ENCODE measurements around the gene GMDS. TPM values are rescaled to one million over a fixed set of nuclear protein-coding genes. Genes with fewer than 3 reads are reported as not detected.

The GMDS gene
- total RNA-seq, 1 experiment from 2014 or later, result 27.6 TPM

DNA sequence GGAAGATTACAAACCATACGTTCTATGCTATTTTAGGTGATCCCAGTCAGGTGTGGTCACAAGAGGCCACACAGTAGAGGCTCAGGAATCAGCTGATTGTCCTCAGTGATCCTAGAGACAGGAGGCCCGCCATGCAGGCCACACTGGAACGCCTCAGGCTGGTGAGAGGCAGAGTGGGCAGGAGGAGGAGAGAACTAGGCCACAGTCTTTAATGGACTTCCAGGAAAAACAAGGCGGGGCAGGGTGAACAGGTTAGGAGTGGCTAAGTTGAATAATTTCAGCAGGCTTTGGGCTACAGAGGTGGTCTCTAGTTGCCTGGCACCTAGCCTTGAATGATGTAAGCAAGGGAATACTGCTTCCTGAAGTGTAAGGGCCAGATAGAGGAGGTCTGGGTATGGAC lies 101.2 kb downstream of the GMDS start:
- WGBS (ENCODE audit: extremely low coverage, insufficient read length, low lambda C conversion rate), result no CpG with 5 or more reads among the region's 4 CpGs
- H3K9me3 Mint-ChIP-seq, result no peaks in the 10 kb centered on the region; a peak in 1 of 5 replicates

More for the DNA sequence above, 101.2 kb downstream of the GMDS start:
- H2BK15ac ChIP-seq (ENCODE audit: low read depth, low read length), result no peak overlapping the region
- no peak overlapping the region for H3K27ac Mint-ChIP-seq
- H3K27me3 Mint-ChIP-seq (ENCODE audit: low read depth), result no peaks in the 10 kb centered on the region
- no peak overlapping the region for H2BK20ac ChIP-seq (ENCODE audit: low read depth, low read length, poor library complexity, severe bottlenecking)
- H2AK5ac ChIP-seq (ENCODE audit: insufficient read length, low read length), result no peak overlapping the region
- H2BK5ac ChIP-seq (ENCODE audit: insufficient read length, low read length), result no peak overlapping the region
- H3T11ph ChIP-seq (ENCODE audit: low read length), result no peak overlapping the region
- no peaks in the 10 kb centered on the region for H3K27me3 ChIP-seq (ENCODE audit: insufficient read depth, low read length)
- no peak overlapping the region for H3K14ac ChIP-seq (ENCODE audit: insufficient read depth, low read length)
- no peak overlapping the region for H4K91ac ChIP-seq (ENCODE audit: insufficient read length, low read depth, low read length)
- no peaks in the 10 kb centered on the region; a peak in 1 of 7 replicates for H3K36me3 Mint-ChIP-seq (ENCODE audit: insufficient read depth in 1 of 3, low read depth in 3 of 3)
- H3K4me1 Mint-ChIP-seq, result peaks cover 24 to 30% of the 10 kb centered on the region in 2 experiments
- H4K5ac ChIP-seq (ENCODE audit: insufficient read length, low read depth, low read length), result no peak overlapping the region
- H3K18ac ChIP-seq (ENCODE audit: insufficient read length, low read depth, low read length), result no peak overlapping the region
- no peak overlapping the region for H3K4me2 ChIP-seq (ENCODE audit: insufficient read depth, insufficient read length, low read length)
- no peak overlapping the region for H3K9ac ChIP-seq (ENCODE audit: extremely low read depth, insufficient read length, low read length)
- no peak for DNase-seq
- H3K4ac ChIP-seq (ENCODE audit: low read depth, low read length), result no peak overlapping the region
- H3K56ac ChIP-seq (ENCODE audit: insufficient read length, low read depth, low read length), result no peak overlapping the region
- no peak overlapping the region for H3K4me3 Mint-ChIP-seq
- TF ChIP-seq CTCF (conservative IDR thresholded peaks at IDR 0.05), result no peak
- H2AFZ ChIP-seq (ENCODE audit: low read length), result no peak overlapping the region
- H4K8ac ChIP-seq (replicated peaks; ENCODE audit: insufficient read length, low read depth, low read length), result no peak overlapping the region
- no peaks in the 10 kb centered on the region for H3K9me3 ChIP-seq (ENCODE audit: control insufficient read depth, low read depth, low read length)
- peaks cover 4% of the 10 kb centered on the region; the same call in 1 of the 2 replicates for H3K4me1 ChIP-seq (ENCODE audit: insufficient read depth, low read length)
- H2BK12ac ChIP-seq (ENCODE audit: insufficient read length, low read depth, low read length), result no peak overlapping the region
- H2BK120ac ChIP-seq (ENCODE audit: low read depth, low read length, poor library complexity, severe bottlenecking), result no peak overlapping the region
- H3K79me1 ChIP-seq (ENCODE audit: insufficient read depth, low read depth, low read length, poor library complexity, severe bottlenecking), result no peaks in the 10 kb centered on the region
- H3K27ac ChIP-seq (ENCODE audit: insufficient read length, low read depth, low read length), result no peak overlapping the region
- no peaks in the 10 kb centered on the region for H3K79me2 ChIP-seq (ENCODE audit: insufficient read depth, low read length)
- no peak overlapping the region for H3K23ac ChIP-seq (ENCODE audit: insufficient read length, low read depth, low read length)
- no peaks in the 10 kb centered on the region for H4K20me1 ChIP-seq (ENCODE audit: control insufficient read depth, insufficient read depth, insufficient read length)
- no peaks in the 10 kb centered on the region for H3K23me2 ChIP-seq (ENCODE audit: insufficient read length, low read depth, low read length, poor library complexity, severe bottlenecking)
